ENCODE data around the gene TRPC1.
A peak's percentile ranks its signal among the peaks of the same experiment; 100 is the strongest.

The TRPC1 gene

DNA sequence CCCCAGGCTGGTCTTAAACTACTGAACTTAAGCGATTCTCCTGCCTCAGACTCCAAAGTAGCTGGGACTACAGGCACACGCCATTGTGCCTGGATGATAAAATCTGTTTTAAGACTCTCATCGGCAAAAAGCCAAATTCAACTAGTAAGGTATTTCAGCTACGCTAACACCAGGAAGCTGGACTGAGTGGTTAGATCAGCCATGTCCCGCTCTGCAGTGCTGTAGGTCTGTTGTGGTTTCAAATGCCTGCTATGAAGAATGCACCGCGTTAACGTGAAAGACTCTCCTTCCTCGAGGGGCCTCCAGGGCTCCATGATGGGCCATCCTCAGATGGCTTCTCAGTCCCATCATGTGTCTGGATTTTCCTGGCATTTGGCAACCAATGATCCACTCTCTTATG lies 94.8 kb downstream of the TRPC1 start:
- TF ChIP-seq, protein P1, sequence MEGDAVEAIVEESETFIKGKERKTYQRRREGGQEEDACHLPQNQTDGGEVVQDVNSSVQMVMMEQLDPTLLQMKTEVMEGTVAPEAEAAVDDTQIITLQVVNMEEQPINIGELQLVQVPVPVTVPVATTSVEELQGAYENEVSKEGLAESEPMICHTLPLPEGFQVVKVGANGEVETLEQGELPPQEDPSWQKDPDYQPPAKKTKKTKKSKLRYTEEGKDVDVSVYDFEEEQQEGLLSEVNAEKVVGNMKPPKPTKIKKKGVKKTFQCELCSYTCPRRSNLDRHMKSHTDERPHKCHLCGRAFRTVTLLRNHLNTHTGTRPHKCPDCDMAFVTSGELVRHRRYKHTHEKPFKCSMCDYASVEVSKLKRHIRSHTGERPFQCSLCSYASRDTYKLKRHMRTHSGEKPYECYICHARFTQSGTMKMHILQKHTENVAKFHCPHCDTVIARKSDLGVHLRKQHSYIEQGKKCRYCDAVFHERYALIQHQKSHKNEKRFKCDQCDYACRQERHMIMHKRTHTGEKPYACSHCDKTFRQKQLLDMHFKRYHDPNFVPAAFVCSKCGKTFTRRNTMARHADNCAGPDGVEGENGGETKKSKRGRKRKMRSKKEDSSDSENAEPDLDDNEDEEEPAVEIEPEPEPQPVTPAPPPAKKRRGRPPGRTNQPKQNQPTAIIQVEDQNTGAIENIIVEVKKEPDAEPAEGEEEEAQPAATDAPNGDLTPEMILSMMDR (IDR thresholded peaks at IDR 0.05; ENCODE audit: low read depth, low read length, missing control alignments) = no peak
- no peak overlapping the region for H3K4me3 ChIP-seq (ENCODE audit: low read depth, low read length)
- DNase-seq (ENCODE audit: low read depth) = no peak

DNA sequence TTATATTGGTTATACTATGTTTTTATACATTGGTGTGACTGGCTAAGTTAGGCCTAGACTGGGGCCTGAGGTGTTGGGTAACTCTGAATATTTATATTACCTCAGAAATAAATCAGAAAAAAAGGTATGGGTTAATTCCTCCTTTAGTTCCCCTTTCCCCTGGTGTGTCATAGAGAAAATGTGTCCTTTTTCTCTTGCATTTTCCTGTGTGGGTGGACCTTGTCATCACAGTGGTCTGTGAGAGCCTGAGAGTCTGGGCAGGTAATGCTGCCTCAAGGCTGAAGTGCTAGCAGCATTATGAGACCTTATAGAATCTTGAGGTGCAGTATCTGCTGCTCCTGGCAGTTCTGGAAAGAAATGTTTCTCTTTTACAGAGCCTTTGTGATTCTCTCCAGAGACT lies 95.3 kb downstream of the TRPC1 start:
- DNase-seq (ENCODE audit: low read depth) = no peak
- H3K4me3 ChIP-seq (ENCODE audit: low read depth, low read length) = no peak overlapping the region
- TF ChIP-seq, protein P1 (IDR thresholded peaks at IDR 0.05; ENCODE audit: low read depth, low read length, missing control alignments) = no peak

DNA sequence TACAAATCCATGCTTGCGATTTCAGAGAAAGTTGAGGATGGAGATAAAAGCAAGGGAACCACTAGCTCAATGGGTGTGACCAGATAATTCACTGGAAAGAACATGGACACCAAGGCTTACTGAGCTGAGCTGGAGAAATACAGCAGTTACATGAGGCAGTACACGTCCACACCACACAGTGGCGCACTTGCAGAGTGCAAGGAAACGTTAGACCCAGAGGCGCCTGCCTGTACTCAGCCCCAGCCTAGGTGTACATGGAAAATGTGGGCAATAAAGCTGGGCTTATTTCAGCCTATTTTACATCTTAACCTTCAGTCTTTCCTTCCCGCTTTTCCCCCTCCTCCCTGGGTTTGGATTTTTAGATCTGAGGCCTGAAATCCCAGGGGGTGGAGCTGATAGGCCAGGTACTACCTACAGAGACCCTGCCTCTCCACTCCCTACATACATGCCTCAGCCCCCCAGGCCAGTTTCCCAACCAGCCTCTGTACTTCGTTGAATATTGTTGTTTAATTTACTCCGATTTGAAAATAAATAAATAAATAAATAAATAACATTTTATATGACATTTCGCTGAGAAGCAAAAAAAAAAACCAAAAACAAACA lies 105.0 kb downstream of the TRPC1 start:
- no peak overlapping the region for H3K4me3 ChIP-seq (ENCODE audit: low read depth, low read length)
- TF ChIP-seq, protein P1 (IDR thresholded peaks at IDR 0.05; ENCODE audit: low read depth, low read length, missing control alignments) = peak; percentile 94
- DNase-seq (ENCODE audit: low read depth) = peak; percentile 34

DNA sequence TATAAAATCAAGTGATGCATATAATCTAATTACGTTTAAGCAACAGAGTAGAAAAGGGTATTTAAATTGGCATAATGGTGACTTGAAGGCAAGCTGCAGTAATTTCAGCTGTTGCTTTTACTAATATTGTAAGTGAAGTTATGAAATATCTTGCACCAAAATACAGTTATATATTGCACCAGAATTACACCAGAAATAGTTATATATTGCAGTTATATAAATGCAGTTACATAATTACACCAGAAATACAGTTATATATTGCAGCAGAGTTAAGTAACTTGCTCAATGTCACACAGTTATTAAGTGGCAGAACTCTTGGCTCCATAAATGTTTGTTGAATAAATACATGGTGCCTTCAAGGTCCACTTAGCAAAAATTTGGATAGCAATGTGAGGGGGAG lies 113.7 kb downstream of the TRPC1 start:
- TF ChIP-seq, protein P1 (IDR thresholded peaks at IDR 0.05; ENCODE audit: low read depth, low read length, missing control alignments) = no peak
- DNase-seq (ENCODE audit: low read depth) = no peak
- no peak overlapping the region for H3K4me3 ChIP-seq (ENCODE audit: low read depth, low read length)

DNA sequence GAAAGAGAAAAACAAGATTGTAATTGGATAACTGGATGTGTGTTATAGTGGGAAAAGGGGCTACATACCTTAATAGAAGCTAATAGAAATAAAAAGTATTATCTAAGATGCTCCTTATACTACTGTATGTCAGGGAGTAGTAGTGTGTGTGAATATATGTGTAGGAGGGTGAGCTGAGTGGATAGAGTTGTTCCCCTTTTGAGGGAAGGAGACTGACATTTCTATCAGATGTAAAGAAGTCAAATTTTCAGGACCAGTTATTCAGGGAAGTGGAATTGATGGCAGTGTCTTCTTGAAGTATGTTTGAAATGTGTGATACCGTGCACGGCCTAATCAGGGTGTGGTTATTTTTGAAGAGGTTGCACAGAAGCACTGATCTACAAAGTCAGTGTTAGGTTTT lies 116.0 kb downstream of the TRPC1 start:
- TF ChIP-seq, protein P1 (IDR thresholded peaks at IDR 0.05; ENCODE audit: low read depth, low read length, missing control alignments) = no peak
- DNase-seq (ENCODE audit: low read depth) = no peak
- no peak overlapping the region for H3K4me3 ChIP-seq (ENCODE audit: low read depth, low read length)

DNA sequence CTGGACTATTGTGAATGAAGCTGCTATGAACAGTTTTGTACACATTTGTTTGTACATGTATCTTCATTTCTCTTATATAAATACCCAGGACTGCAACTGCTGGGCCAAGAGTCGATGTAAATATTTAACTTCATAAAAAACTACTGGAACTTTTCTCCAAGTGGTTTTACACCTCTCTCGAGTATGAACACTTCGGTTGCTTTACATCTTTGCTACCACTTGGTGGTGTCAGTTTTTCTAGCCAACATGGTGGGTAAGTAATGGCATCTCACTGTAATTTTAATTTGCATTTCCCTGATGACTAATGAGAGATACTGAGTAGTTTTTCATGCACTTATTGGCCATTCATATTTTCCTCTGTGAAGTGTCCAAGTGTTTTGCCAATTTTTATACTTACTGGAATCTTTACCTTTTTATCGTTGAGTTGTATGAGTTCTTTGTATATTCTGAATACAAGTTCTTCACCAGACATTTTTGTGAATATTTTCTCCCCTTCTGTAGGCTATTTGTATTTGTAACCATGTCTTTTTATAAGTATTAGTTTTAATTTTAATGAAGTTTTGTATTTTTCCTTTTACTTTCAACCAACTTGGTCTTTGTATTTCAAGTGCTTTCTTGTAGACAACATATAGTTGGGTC lies 120.6 kb downstream of the TRPC1 start:
- DNase-seq (ENCODE audit: low read depth) = peak; percentile 16
- TF ChIP-seq, protein P1 (IDR thresholded peaks at IDR 0.05; ENCODE audit: low read depth, low read length, missing control alignments) = peak; percentile 58
- no peak overlapping the region for H3K4me3 ChIP-seq (ENCODE audit: low read depth, low read length)

Measured in GM12864 (cell line).